ENCODE measurements around the gene ARL13A. TPM values are rescaled to one million over a fixed set of nuclear protein-coding genes. Genes with fewer than 3 reads are reported as not detected.
"Not testable (repeated sequence)": the region's sequence is repeated elsewhere in the genome, so short reads cannot be mapped to it uniquely, and the experiment has no call there.

Gene ARL13A
- total RNA-seq, 1 donor from 2014 or later: not detected

DNA sequence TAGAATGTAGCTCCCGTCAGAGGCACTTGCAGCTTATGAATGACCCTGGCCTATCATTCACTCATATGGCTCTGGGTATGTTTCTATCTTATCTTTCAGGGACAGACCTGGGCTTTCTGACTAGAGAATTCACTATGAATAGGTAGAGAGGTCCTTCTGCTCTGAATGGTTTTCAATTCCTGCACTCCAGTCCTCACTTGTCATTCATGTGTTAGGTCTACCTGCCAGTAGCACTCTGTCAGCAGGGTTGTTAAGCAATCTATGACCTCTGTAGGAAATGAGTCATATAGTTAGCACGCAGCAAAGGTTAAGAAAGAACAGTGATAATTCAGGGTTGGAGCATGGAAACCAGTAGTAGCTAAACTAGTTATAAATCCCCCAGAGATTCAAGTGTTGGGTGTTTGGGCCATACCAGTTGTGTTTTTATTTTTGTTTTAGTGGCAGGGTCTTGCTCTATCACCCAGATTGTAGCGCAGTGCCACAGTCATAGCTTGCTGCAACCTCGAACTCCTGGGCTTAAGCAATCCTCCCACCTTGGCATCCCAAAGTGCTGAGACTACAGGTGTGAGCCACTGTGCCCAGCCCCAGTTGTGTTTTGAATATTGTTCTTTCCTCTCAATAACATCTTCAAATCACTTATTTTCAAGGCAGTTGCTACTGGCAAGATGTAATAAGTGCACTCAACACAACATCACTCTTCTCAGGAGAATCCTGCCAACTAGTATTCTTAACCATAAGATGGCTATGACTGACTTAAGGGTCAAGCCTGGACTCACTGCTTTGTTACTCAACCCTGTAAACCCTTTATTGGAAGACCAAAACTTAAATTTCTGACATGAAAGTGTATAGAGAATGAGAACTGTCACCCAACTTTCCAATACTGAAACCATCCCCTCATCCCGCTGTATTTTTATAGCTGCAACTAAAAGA lies 25.1 kb downstream of the ARL13A start:
- Histone ChIP-seq H3K27ac (replicated peaks) (no peak overlapping the region), H3K27me3 (ENCODE audit: low read depth) (no peaks in the 10 kb centered on the region), H3K9me3 (replicated peaks) (no peaks in the 10 kb centered on the region), H3K4me3 (no peak overlapping the region), H3K36me3 (peaks cover 2% of the 10 kb centered on the region), H3K4me1 (no peaks in the 10 kb centered on the region)
- TF ChIP-seq, protein P1, sequence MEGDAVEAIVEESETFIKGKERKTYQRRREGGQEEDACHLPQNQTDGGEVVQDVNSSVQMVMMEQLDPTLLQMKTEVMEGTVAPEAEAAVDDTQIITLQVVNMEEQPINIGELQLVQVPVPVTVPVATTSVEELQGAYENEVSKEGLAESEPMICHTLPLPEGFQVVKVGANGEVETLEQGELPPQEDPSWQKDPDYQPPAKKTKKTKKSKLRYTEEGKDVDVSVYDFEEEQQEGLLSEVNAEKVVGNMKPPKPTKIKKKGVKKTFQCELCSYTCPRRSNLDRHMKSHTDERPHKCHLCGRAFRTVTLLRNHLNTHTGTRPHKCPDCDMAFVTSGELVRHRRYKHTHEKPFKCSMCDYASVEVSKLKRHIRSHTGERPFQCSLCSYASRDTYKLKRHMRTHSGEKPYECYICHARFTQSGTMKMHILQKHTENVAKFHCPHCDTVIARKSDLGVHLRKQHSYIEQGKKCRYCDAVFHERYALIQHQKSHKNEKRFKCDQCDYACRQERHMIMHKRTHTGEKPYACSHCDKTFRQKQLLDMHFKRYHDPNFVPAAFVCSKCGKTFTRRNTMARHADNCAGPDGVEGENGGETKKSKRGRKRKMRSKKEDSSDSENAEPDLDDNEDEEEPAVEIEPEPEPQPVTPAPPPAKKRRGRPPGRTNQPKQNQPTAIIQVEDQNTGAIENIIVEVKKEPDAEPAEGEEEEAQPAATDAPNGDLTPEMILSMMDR (IDR thresholded peaks at IDR 0.05; ENCODE audit: borderline replicate concordance): no peak
- no peak for DNase-seq
- intact Hi-C loops (cut with micrococcal nuclease): no loop called here

DNA sequence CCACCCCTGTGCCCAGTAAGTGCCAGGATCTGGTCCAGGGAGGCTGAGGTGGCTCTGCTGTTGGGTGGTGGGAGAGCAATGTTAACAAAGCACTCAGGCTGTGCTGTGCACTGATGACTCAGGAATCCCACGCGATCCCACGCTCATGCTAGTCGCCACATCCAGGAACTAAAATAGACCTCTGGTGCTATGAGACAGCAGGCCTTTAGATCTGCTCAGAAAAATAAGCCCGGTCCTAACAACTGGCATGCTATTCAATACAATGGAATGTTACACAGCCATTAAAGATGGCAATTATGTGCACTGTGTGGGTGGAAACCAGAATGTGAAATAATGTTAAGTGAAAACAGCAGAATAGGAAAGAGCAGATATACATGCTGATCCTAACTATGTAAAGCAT lies 26.0 kb downstream of the ARL13A start:
- no peak overlapping the region for H3K4me3 ChIP-seq
- intact Hi-C loops (cut with micrococcal nuclease): no loop called here
- no peak for DNase-seq
- no peaks in the 10 kb centered on the region for H3K4me1 ChIP-seq
- H3K27ac ChIP-seq (replicated peaks): no peak overlapping the region
- H3K27me3 ChIP-seq (ENCODE audit: low read depth): no peaks in the 10 kb centered on the region
- TF ChIP-seq, protein P1 (IDR thresholded peaks at IDR 0.05; ENCODE audit: borderline replicate concordance): no peak
- no peaks in the 10 kb centered on the region for H3K9me3 ChIP-seq (replicated peaks)
- H3K36me3 ChIP-seq: peaks cover 2% of the 10 kb centered on the region

DNA sequence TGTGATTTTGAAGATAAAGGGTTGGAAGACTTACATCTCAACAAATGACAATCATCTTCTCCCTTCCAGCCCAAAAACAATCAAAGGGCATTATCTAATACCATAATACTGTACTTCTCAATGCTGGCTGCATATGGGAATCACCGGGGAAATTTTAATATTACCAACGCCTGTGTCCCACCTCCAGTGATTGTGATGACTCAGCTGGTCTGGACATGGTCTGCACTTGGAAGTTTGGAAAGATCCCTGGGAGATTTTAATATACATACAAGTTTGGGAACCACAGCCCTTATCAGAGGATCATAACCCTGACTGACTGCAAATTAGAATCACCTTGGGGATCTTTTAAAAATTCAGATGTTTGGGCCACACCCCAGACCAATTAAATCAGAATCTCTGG lies 29.9 kb downstream of the ARL13A start:
- intact Hi-C loops (cut with micrococcal nuclease): no loop called here
- Histone ChIP-seq H3K27ac (replicated peaks) (no peak overlapping the region), H3K4me3 (no peak overlapping the region), H3K36me3 (peaks cover 6% of the 10 kb centered on the region), H3K9me3 (replicated peaks) (no peaks in the 10 kb centered on the region), H3K4me1 (no peaks in the 10 kb centered on the region), H3K27me3 (ENCODE audit: low read depth) (no peaks in the 10 kb centered on the region)
- no peak for DNase-seq
- TF ChIP-seq, protein P1 (IDR thresholded peaks at IDR 0.05; ENCODE audit: borderline replicate concordance): no peak

DNA sequence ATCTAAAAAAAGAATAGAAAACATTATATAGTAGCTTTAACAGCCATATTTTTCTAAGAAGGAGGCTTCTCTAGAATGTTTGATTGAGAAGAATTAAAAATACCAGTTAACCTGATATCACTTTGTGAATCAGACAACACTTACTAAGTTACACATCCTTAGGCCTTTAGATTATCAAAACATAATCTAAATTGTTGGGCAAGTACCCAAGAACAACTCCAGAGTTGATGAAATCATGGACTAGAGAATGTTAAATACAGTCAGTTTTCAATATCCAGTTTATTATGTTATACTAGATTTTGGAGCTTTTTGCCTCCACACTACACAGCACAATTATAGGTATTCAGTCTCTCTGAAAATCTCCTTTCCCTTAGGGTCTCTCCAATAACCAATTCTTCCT lies 39.6 kb downstream of the ARL13A start:
- no peak for DNase-seq
- TF ChIP-seq, protein P1 (IDR thresholded peaks at IDR 0.05; ENCODE audit: borderline replicate concordance): no peak
- no peaks in the 10 kb centered on the region for H3K27me3 ChIP-seq (ENCODE audit: low read depth)
- H3K4me3 ChIP-seq: no peak overlapping the region
- no peak overlapping the region for H3K27ac ChIP-seq (replicated peaks)
- H3K36me3 ChIP-seq: peaks cover 56% of the 10 kb centered on the region
- no peaks in the 10 kb centered on the region for H3K9me3 ChIP-seq (replicated peaks)
- no peaks in the 10 kb centered on the region for H3K4me1 ChIP-seq
- intact Hi-C loops (cut with micrococcal nuclease): no loop called here

DNA sequence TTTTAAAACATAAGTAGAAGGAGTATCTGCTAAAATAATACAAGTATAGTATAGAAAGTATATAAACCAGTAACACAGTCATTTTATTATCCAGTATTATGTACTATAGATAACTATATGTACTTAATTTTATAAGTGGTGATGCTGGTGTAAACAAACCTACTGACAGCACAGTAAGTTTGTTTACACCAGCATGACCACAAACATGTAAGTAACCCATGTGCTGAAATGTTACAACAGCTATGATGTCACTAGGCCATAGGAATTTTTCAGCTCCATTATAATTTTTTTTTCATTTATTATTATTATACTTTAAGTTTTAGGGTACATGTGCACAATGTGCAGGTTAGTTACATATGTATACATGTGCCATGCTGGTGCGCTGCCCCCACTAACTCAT lies 42.5 kb downstream of the ARL13A start:
- H3K4me3 ChIP-seq; H3K4me1 ChIP-seq; H3K27me3 ChIP-seq (ENCODE audit: low read depth); intact Hi-C loops (cut with micrococcal nuclease); DNase-seq; H3K27ac ChIP-seq (replicated peaks); H3K9me3 ChIP-seq (replicated peaks): not testable (repeated sequence)
- peaks cover 75% of the 10 kb centered on the region for H3K36me3 ChIP-seq

DNA sequence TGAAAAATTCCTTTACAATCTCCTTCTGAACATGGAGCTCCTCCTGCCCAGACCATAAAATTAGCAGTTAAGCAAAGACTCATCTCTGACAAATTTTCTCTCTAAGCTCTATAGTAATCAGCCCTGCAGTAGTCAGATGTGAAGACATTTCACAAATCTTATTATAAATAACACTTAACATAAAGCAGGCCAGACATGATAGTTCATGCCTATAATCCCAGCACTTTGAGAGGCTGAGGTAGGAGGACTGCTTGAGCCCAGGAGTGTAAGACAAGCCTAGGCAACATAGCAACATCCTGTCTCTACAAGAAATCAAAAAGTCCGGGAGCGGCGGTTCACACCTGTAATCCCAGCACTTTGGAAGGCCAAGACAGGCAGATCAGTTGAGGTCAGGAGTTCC lies 52.5 kb downstream of the ARL13A start:
- TF ChIP-seq, protein P1 (IDR thresholded peaks at IDR 0.05; ENCODE audit: borderline replicate concordance): no peak
- Histone ChIP-seq H3K9me3 (replicated peaks) (no peaks in the 10 kb centered on the region), H3K27me3 (ENCODE audit: low read depth) (no peaks in the 10 kb centered on the region), H3K4me1 (no peaks in the 10 kb centered on the region), H3K27ac (replicated peaks) (no peak overlapping the region), H3K36me3 (peaks cover 47% of the 10 kb centered on the region), H3K4me3 (no peak overlapping the region)
- intact Hi-C loops (cut with micrococcal nuclease): no loop called here
- DNase-seq: no peak

Measured in left ventricle myocardium inferior (tissue), 1 donor.